Cerebellar cortex (tissue), 1 donor: ENCODE data around the gene SGCE.
A peak's percentile ranks its signal among the peaks of the same experiment; 100 is the strongest.
"Not testable (repeated sequence)": the region's sequence is repeated elsewhere in the genome, so short reads cannot be mapped to it uniquely, and the experiment has no call there.

Source experiments
- DNase-seq: peaks from one replicate; pipeline ENCODE4 v3.0.0-alpha.2; 2015; ENCODE audit warnings: low spot score

Gene SGCE

GRCh38 chr7:94655848-94656657, at the start of gene SGCE:
SGCE (minus strand) TSS chr7:94656133; CDS start chr7:94656098, 35 bp downstream.
- DNase-seq: peak; percentile 79

GRCh38 chr7:94705155-94706021, 49.5 kb upstream of the SGCE start:
- not testable (repeated sequence) for DNase-seq

- no peak for DNase-seq
Measured at GRCh38 chr7:94701555-94701973, 45.6 kb upstream of the SGCE start.

GRCh38 chr7:94700926-94701554, 45.1 kb upstream of the SGCE start:
- DNase-seq: no peak

GRCh38 chr7:94698275-94698674, 42.3 kb upstream of the SGCE start:
- DNase-seq: no peak

GRCh38 chr7:94697035-94697974, 41.4 kb upstream of the SGCE start:
- DNase-seq: no peak

- DNase-seq: no peak
Measured at GRCh38 chr7:94687810-94688209, 31.9 kb upstream of the SGCE start.

GRCh38 chr7:94687076-94687475, 31.1 kb upstream of the SGCE start:
- no peak for DNase-seq

GRCh38 chr7:94683066-94683465, 27.1 kb upstream of the SGCE start:
- DNase-seq: no peak

GRCh38 chr7:94679358-94679757, 23.4 kb upstream of the SGCE start:
- DNase-seq: no peak

- DNase-seq: no peak
Measured at GRCh38 chr7:94676431-94676830, 20.5 kb upstream of the SGCE start.

- DNase-seq: no peak
Measured at GRCh38 chr7:94675356-94675755, 19.4 kb upstream of the SGCE start.

- no peak for DNase-seq
Measured at GRCh38 chr7:94671444-94672235, 15.7 kb upstream of the SGCE start.

- DNase-seq: no peak
Measured at GRCh38 chr7:94669773-94670495, 14.0 kb upstream of the SGCE start.

- DNase-seq: no peak
Measured at GRCh38 chr7:94666879-94667587, 11.1 kb upstream of the SGCE start.

- no peak for DNase-seq
Measured at GRCh38 chr7:94665426-94665825, 9.5 kb upstream of the SGCE start.

GRCh38 chr7:94664023-94664422, 8.1 kb upstream of the SGCE start:
- DNase-seq: no peak

GRCh38 chr7:94662548-94662947, 6.6 kb upstream of the SGCE start:
- no peak for DNase-seq

GRCh38 chr7:94660006-94660405, 4.1 kb upstream of the SGCE start:
- DNase-seq: no peak
